ENCODE results near the gene HDAC10. TPM values are rescaled to one million over a fixed set of nuclear protein-coding genes. Genes with fewer than 3 reads are reported as not detected.
A peak's percentile ranks its signal among the peaks of the same experiment; 100 is the strongest.

HDAC10 gene
- total and polyA plus RNA-seq, 4 donors = 16.2 to 74.3 (median 37.2) TPM

- 38% methylated on average over 22 of the region's 27 CpGs for WGBS (ENCODE audit: insufficient coverage)
- Histone ChIP-seq H3K4me3 (ENCODE audit: low read depth, low read length) (peak overlapping the region; percentile 86), H3K9me3 (ENCODE audit: control insufficient read depth, insufficient read depth, low read length) (no peaks in the 10 kb centered on the region), H3K27ac (ENCODE audit: low read depth, low read length) (peak overlapping the region; percentile 87), H3K27me3 (ENCODE audit: control insufficient read depth, insufficient read depth, low read length) (no peaks in the 10 kb centered on the region), H3K4me1 (ENCODE audit: control insufficient read depth, insufficient read depth, low read length) (peaks cover 59% of the 10 kb centered on the region), H3K36me3 (ENCODE audit: control insufficient read depth, insufficient read depth, low read length) (peaks cover 55% of the 10 kb centered on the region)
- no peak for DNase-seq (ENCODE audit: low read depth in 4 of 6, low spot score in 6 of 6)
Measured at GRCh38 chr22:50243685-50244419, 7.2 kb downstream of the HDAC10 start.

- WGBS (ENCODE audit: insufficient coverage) = 47% methylated on average over 4 of the region's 14 CpGs
- Histone ChIP-seq H3K27ac (ENCODE audit: low read depth, low read length) (no peak overlapping the region), H3K36me3 (ENCODE audit: control insufficient read depth, insufficient read depth, low read length) (peaks cover 53% of the 10 kb centered on the region), H3K27me3 (ENCODE audit: control insufficient read depth, insufficient read depth, low read length) (no peaks in the 10 kb centered on the region), H3K4me3 (ENCODE audit: low read depth, low read length) (peak overlapping the region; percentile 9), H3K9me3 (ENCODE audit: control insufficient read depth, insufficient read depth, low read length) (no peaks in the 10 kb centered on the region), H3K4me1 (ENCODE audit: control insufficient read depth, insufficient read depth, low read length) (peaks cover 47% of the 10 kb centered on the region)
- no peak for DNase-seq (ENCODE audit: low read depth in 4 of 6, low spot score in 6 of 6)
Measured at GRCh38 chr22:50242406-50242949, 8.6 kb downstream of the HDAC10 start.

- Histone ChIP-seq H3K27ac (ENCODE audit: low read depth, low read length) (no peak overlapping the region), H3K9me3 (ENCODE audit: control insufficient read depth, insufficient read depth, low read length) (no peaks in the 10 kb centered on the region), H3K36me3 (ENCODE audit: control insufficient read depth, insufficient read depth, low read length) (peaks cover 60% of the 10 kb centered on the region), H3K27me3 (ENCODE audit: control insufficient read depth, insufficient read depth, low read length) (no peaks in the 10 kb centered on the region), H3K4me1 (ENCODE audit: control insufficient read depth, insufficient read depth, low read length) (peaks cover 31% of the 10 kb centered on the region), H3K4me3 (ENCODE audit: low read depth, low read length) (no peak overlapping the region)
- DNase-seq (ENCODE audit: low read depth in 4 of 6, low spot score in 6 of 6) = no peak
- 87% methylated on average over 7 of the region's 9 CpGs for WGBS (ENCODE audit: insufficient coverage)
Measured at GRCh38 chr22:50238755-50239154, 12.3 kb downstream of the HDAC10 start.

- H3K36me3 ChIP-seq (ENCODE audit: control insufficient read depth, insufficient read depth, low read length) = peaks cover 79% of the 10 kb centered on the region
- WGBS (ENCODE audit: insufficient coverage) = 64% methylated on average over 10 of the region's 11 CpGs
Measured at GRCh38 chr22:50236731-50237409, 14.2 kb downstream of the HDAC10 start.

GRCh38 chr22:50233223-50233622 lies 17.8 kb downstream of the HDAC10 start:
- H3K4me1 ChIP-seq (ENCODE audit: control insufficient read depth, insufficient read depth, low read length) = no peaks in the 10 kb centered on the region
- 95% methylated on average over 18 of the region's 18 CpGs for WGBS (ENCODE audit: insufficient coverage)
- no peak for DNase-seq (ENCODE audit: low read depth in 4 of 6, low spot score in 6 of 6)
- H3K4me3 ChIP-seq (ENCODE audit: low read depth, low read length) = no peak overlapping the region
- H3K9me3 ChIP-seq (ENCODE audit: control insufficient read depth, insufficient read depth, low read length) = no peaks in the 10 kb centered on the region
- no peak overlapping the region for H3K27ac ChIP-seq (ENCODE audit: low read depth, low read length)
- no peaks in the 10 kb centered on the region for H3K27me3 ChIP-seq (ENCODE audit: control insufficient read depth, insufficient read depth, low read length)
- peaks cover 88% of the 10 kb centered on the region for H3K36me3 ChIP-seq (ENCODE audit: control insufficient read depth, insufficient read depth, low read length)

More at GRCh38 chr22:50236731-50237409, 14.2 kb downstream of the HDAC10 start:
- Histone ChIP-seq H3K27me3 (ENCODE audit: control insufficient read depth, insufficient read depth, low read length) (no peaks in the 10 kb centered on the region), H3K9me3 (ENCODE audit: control insufficient read depth, insufficient read depth, low read length) (no peaks in the 10 kb centered on the region), H3K4me1 (ENCODE audit: control insufficient read depth, insufficient read depth, low read length) (peaks cover 14% of the 10 kb centered on the region), H3K4me3 (ENCODE audit: low read depth, low read length) (no peak overlapping the region), H3K27ac (ENCODE audit: low read depth, low read length) (no peak overlapping the region)
- DNase-seq (ENCODE audit: low read depth in 4 of 6, low spot score in 6 of 6) = no peak

- H3K27me3 ChIP-seq (ENCODE audit: control insufficient read depth, insufficient read depth, low read length) = no peaks in the 10 kb centered on the region
- no peak for DNase-seq (ENCODE audit: low read depth in 4 of 6, low spot score in 6 of 6)
- no peaks in the 10 kb centered on the region for H3K4me1 ChIP-seq (ENCODE audit: control insufficient read depth, insufficient read depth, low read length)
- no peak overlapping the region for H3K27ac ChIP-seq (ENCODE audit: low read depth, low read length)
- peaks cover 88% of the 10 kb centered on the region for H3K36me3 ChIP-seq (ENCODE audit: control insufficient read depth, insufficient read depth, low read length)
- no peak overlapping the region for H3K4me3 ChIP-seq (ENCODE audit: low read depth, low read length)
- H3K9me3 ChIP-seq (ENCODE audit: control insufficient read depth, insufficient read depth, low read length) = no peaks in the 10 kb centered on the region
- 80% methylated on average over 8 of the region's 20 CpGs for WGBS (ENCODE audit: insufficient coverage)
Measured at GRCh38 chr22:50232481-50233151, 18.4 kb downstream of the HDAC10 start.

GRCh38 chr22:50229370-50229769 lies 21.7 kb downstream of the HDAC10 start:
- no peak for DNase-seq (ENCODE audit: low read depth in 4 of 6, low spot score in 6 of 6)
- Histone ChIP-seq H3K4me1 (ENCODE audit: control insufficient read depth, insufficient read depth, low read length) (no peaks in the 10 kb centered on the region), H3K4me3 (ENCODE audit: low read depth, low read length) (no peak overlapping the region), H3K9me3 (ENCODE audit: control insufficient read depth, insufficient read depth, low read length) (no peaks in the 10 kb centered on the region), H3K36me3 (ENCODE audit: control insufficient read depth, insufficient read depth, low read length) (peaks cover 95% of the 10 kb centered on the region), H3K27me3 (ENCODE audit: control insufficient read depth, insufficient read depth, low read length) (no peaks in the 10 kb centered on the region), H3K27ac (ENCODE audit: low read depth, low read length) (no peak overlapping the region)
- 97% methylated on average over 14 of the region's 16 CpGs for WGBS (ENCODE audit: insufficient coverage)

- no peak overlapping the region for H3K27ac ChIP-seq (ENCODE audit: low read depth, low read length)
- 95% methylated on average over 9 of the region's 9 CpGs for WGBS (ENCODE audit: insufficient coverage)
- DNase-seq (ENCODE audit: low read depth in 4 of 6, low spot score in 6 of 6) = no peak
- no peaks in the 10 kb centered on the region for H3K4me1 ChIP-seq (ENCODE audit: control insufficient read depth, insufficient read depth, low read length)
- no peaks in the 10 kb centered on the region for H3K27me3 ChIP-seq (ENCODE audit: control insufficient read depth, insufficient read depth, low read length)
- H3K9me3 ChIP-seq (ENCODE audit: control insufficient read depth, insufficient read depth, low read length) = no peaks in the 10 kb centered on the region
- H3K36me3 ChIP-seq (ENCODE audit: control insufficient read depth, insufficient read depth, low read length) = peaks cover 94% of the 10 kb centered on the region
- no peak overlapping the region for H3K4me3 ChIP-seq (ENCODE audit: low read depth, low read length)
Measured at GRCh38 chr22:50228366-50228765, 22.7 kb downstream of the HDAC10 start.

- Histone ChIP-seq H3K4me3 (ENCODE audit: low read depth, low read length) (no peak overlapping the region), H3K4me1 (ENCODE audit: control insufficient read depth, insufficient read depth, low read length) (no peaks in the 10 kb centered on the region), H3K9me3 (ENCODE audit: control insufficient read depth, insufficient read depth, low read length) (no peaks in the 10 kb centered on the region), H3K36me3 (ENCODE audit: control insufficient read depth, insufficient read depth, low read length) (peaks cover 94% of the 10 kb centered on the region), H3K27ac (ENCODE audit: low read depth, low read length) (no peak overlapping the region), H3K27me3 (ENCODE audit: control insufficient read depth, insufficient read depth, low read length) (no peaks in the 10 kb centered on the region)
- WGBS (ENCODE audit: insufficient coverage) = 90% methylated on average over 25 of the region's 25 CpGs
- no peak for DNase-seq (ENCODE audit: low read depth in 4 of 6, low spot score in 6 of 6)
Measured at GRCh38 chr22:50227579-50228215, 23.4 kb downstream of the HDAC10 start.
